HG03039 (cell line): ENCODE measurements around the gene HEATR5A.
"Not testable (repeated sequence)": the region's sequence is repeated elsewhere in the genome, so short reads cannot be mapped to it uniquely, and the experiment has no call there.

Source experiments
- ATAC-seq: cut with Tn5 transposase; IDR thresholded peaks from one replicate; pipeline ENCODE4 v1.9.1; 2021; ENCODE audit warnings: mild to moderate bottlenecking, moderate library complexity; ENCODE audit not compliant: unreplicated experiment

The HEATR5A gene

GRCh38 chr14:31336646-31337045, 83.7 kb downstream of the HEATR5A start:
- ATAC-seq: no peak

DNA sequence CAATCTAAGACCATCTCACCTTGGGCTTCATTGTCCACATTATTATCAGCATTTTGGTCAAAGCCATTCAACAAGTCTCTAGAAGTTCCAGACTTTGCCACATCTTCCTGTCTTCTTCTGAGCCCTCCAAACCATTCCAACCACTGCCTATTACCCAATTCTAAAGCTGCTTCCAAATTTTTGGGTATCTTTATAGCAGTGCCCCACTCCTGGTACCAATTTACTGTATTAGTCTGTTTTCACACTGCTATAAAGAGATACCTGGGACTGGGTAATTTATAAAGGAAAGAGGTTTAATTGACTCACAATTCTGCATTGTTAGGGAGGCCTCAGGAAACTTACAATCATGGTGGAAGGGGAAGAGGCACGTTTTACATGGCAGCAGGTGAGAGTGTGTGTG, 89.0 kb downstream of the HEATR5A start:
- not testable (repeated sequence) for ATAC-seq

- ATAC-seq: not testable (repeated sequence)
These were observed 90.4 kb downstream of the HEATR5A start for GRCh38 chr14:31329876-31330521.

DNA sequence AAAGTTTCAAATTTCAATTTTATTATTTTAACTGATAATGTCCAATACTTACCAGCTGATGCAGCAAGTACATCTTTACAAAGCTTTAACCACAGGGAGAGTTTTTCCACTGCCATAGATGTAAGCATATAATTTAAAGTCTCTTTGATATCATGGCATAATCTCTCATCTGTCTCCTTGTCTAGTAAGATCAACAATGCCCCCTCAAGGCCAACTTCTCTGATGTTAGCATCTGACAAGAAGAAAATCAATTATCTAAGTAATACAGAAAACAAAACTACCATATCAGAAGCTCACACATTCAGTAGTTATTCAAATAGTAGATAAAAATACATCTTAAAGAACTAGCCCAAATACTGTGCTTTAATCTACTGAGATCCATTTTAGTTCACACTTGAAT, 94.2 kb downstream of the HEATR5A start:
- no peak for ATAC-seq

DNA sequence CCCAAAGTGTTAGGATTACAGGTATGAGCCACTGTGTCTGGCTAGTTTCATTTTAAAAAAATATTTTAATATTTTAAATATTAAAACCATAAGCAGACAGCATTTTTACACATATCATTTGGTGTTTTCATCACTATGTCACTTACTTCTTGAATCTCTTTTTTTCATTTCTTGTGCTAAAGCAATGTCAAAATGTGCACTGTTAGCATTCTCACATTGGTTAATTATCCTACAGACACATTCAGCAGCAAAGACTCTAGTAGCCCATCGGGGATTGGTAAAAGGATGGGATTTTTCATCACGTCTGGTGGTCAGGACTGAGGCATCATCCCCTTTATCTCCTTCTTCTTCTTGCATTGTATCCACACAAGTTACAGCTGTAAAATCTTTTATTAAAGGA, 96.9 kb downstream of the HEATR5A start:
- no peak for ATAC-seq

DNA sequence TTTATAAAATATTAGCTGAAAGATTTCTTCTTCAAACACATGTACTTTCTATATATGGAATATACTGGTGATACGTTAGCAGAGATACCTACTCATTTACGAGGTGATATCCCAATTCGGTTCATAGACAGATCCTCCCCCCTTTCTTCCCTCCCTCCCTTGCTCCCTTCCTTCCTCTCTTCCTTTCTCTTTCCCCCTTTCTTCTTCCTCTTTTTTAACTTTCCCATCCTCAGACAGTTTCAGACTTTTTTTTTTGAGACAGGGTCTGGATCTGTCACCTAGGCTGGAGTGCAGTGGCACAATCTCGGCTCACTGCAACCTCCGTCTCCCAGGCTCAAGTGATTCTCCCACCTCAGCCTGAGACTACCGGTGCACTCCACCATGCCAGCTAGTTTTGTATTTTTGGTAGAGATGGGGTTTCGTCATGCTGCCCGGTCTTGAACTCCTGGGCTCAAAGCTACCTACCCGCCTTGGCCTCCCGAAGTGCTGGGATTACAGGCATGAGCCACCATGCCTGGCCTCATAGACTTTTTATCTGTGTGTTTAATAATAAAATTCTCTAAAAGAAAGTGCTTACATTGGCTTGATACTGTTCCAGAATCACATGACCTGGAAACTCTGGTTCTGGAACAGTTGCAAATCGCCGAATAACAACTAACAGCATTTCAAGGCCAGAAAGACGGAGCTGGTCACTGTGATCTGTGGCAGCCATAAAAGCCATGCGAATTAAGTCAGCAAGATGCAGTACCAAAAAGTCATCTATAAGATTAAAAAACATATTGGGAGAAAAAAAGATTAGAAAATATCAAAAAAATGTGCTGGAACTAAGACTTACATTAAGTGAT, 99.2 kb downstream of the HEATR5A start:
- no peak for ATAC-seq

DNA sequence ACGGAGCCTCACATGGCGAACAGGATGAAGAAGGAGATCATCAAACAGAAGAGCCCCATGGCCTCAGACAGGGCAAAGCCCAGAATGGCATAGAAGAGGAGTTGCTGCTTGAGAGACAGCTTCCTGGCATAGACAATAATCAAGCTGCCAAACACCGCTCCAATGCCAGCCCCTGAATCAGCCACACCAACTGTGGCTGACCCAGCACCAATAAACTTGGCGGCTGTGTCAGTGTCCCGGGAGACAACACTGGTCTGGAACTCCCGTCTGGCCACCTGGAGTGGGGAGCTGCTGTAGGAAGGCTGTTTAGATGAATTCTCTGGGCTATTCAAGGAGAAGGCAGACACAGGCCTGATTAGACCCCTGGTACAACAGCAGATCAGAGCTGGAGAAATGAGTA, 100.1 kb downstream of the HEATR5A start:
- ATAC-seq: no peak

- ATAC-seq: no peak
These were observed 100.6 kb downstream of the HEATR5A start for GRCh38 chr14:31319701-31320100.

- ATAC-seq: no peak
These were observed 107.4 kb downstream of the HEATR5A start for GRCh38 chr14:31312934-31313333.

- ATAC-seq: not testable (repeated sequence)
These were observed 108.0 kb downstream of the HEATR5A start for GRCh38 chr14:31312370-31312769.

DNA sequence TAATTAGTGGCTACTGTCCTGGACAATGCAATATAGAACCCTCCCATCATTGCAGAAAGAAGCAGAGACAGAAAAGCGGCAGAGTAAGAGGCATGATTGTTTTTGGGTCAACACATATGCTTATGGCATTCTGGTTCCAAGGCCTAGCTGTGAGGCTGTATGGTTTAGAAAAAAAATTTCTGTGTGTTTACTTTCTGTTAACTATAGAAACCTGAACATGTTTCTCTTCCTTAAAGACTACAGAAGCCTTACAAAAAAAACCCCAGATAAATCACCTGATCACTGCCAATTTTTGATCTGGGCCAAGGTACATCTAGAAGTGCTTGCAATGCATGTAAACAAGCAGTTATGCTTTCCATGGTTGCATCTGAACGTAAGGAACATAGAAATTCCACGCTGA, 112.7 kb downstream of the HEATR5A start:
- ATAC-seq: no peak

GRCh38 chr14:31307198-31307597, 113.2 kb downstream of the HEATR5A start:
- no peak for ATAC-seq

DNA sequence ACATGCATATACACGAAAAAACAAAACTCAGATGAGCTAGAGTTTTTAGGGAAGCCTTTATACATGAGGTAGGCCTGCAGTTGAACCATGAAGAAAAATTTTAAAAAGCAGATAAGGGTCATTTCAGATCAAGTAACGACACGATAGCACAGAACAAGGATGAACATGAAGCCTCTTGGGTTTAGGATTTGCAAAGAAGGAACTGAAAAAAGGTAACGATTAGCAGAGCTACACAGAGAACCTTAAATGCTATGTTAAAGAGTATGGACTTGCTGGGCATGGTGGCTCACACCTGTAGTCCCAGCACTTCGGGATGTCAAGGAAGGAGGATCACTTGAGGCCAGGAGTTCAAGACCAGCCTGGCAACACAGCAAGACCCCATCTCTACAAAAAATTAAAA, 116.7 kb downstream of the HEATR5A start:
- no peak for ATAC-seq

- ATAC-seq: no peak
These were observed 119.5 kb downstream of the HEATR5A start for GRCh38 chr14:31300883-31301282.

DNA sequence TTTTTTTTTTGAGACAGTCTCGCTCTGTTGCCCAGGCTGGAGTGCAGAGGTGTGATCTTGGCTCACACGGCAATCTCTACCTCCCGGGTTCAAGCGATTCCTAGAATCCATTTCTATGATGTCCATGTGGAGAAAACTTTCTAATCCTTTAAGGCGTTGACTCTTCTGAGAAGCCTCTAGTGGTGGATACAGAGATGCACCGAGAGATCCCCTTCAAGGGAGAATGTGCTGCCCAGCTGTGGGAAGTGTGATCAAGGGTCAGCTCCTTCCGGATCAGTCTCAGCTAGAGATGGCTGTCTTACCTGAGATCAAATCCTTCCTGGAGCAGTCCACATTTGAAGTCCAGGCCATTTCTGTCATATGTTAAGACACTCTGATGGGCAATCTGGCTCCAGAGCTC, 120.1 kb downstream of the HEATR5A start:
- ATAC-seq: no peak

- ATAC-seq: peak; percentile 71
These were observed 122.5 kb downstream of the HEATR5A start for GRCh38 chr14:31297701-31298344.

DNA sequence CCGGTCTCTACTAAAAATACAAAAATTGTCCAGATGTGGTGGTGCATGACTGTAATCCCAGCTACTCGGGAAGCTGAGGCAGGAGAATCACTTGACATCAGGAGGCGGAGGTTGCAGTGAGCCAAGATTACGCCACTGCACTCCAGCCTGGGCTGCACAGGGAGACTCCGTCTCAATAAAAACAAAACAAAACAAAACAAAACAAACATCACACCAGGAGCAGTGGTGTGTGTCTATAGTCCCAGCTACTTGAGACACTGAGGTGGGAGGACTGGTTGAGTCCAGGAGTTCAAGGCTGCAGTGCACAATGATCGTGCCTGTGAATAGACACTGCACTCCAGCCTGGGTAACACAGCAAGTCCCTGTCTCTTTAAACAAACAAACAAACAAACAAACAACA, 123.2 kb downstream of the HEATR5A start:
- no peak for ATAC-seq

- no peak for ATAC-seq
These were observed 125.5 kb downstream of the HEATR5A start for GRCh38 chr14:31294746-31295405.

- no peak for ATAC-seq
These were observed 127.3 kb downstream of the HEATR5A start for GRCh38 chr14:31292937-31293616.

DNA sequence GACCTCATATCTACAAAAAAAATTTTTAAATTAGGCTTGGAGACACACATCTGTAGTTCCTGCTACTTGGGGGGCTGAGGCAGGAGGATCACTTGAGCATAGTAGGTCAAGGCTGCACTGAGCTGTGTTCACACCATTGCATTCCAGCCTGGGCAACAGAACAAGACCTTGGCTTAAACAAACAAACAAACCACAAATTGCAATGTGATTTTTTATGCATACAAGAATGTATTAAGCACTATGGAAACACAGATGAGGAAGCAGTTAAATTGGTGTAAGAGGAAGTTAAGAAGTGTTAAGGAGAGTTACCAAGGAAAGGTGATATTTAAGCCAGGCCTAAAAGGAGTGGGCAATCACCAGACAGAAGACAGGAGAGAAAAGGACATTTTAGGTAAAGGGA, 129.1 kb downstream of the HEATR5A start:
- no peak for ATAC-seq
